Pancreas (tissue), 10 donors: ENCODE measurements around the gene PLD1. TPM values are rescaled to one million over a fixed set of nuclear protein-coding genes. Genes with fewer than 3 reads are reported as not detected.

Experiments used
- ATAC-seq, 4 donors: fragments of 200-7000 bp; cut with Tn5 transposase; one replicate each; pipeline versions ENCODE4 v1.8.0 to v1.9.1; 2020; ENCODE audit warnings: mild to moderate bottlenecking in 4 of 4, moderate library complexity in 4 of 4
- DNase-seq, 6 donors: peaks; one replicate each; pipeline ENCODE4 v3.0.0-alpha.2; 2020
- FAIRE-seq: peaks from 2 replicates; lab custom pipeline; 2012; peaks lifted over from hg19 to GRCh38; lab: Jason Lieb, UNC
- H3K27ac ChIP-seq, 4 donors: fragments of 200-600 bp; sonication (generic); 1 replicate in 3 of 4; 2 replicates in 1 of 4; pipeline versions ENCODE4 v1.5.0 to v1.8.0; 2020
- H3K27me3 ChIP-seq, 4 donors: fragments of 200-600 bp; one replicate each; pipeline ENCODE4 v1.8.0; 2021
- H3K36me3 ChIP-seq, 3 donors: fragments of 200-600 bp; sonication (generic) in 1 of 3; one replicate each; pipeline versions ENCODE4 v1.5.0 to v1.8.0; 2020 to 2021
- H3K4me1 ChIP-seq, 3 donors: fragments of 200-600 bp; one replicate each; pipeline ENCODE4 v1.8.0; 2021
- H3K4me3 ChIP-seq, 4 donors: fragments of 200-600 bp; sonication (generic) in 2 of 4; one replicate each; pipeline versions ENCODE4 v1.5.0 to v1.8.0; 2020 to 2021
- H3K9me3 ChIP-seq, 4 donors: fragments of 200-600 bp; one replicate each; pipeline ENCODE4 v1.8.0; 2021
- WGBS, 2 donors: extraction: QIAGEN DNeasy Blood & Tissue Kit; methylation state at CpG; one replicate each; pipeline ENCODE4 v1.1.7; 2013; 5-methylcytosine and 5-hydroxymethylcytosine counted together
- intact Hi-C, 3 donors: fragments of 100-400 bp; cut with DNase I; formaldehyde crosslinking; loops; one replicate each; pipeline versions ENCODE4 v1.11.1 to v1.14.2; 2022
- polyA plus RNA-seq, 2 donors: library from polyadenylated mRNA; stranded (reverse); fragments of 200-250 nt; gene quantifications; one replicate each; pipeline ENCODE4 v1.2.3, GENCODE V29; 2013
- total RNA-seq, 6 donors: library from RNA; stranded (reverse); fragmentation: NEBNext Ultra II Directional in 4 of 6; extraction: Animal tissue kit (Norgen Biotek cat#: 25700) in 4 of 6; gene quantifications; one replicate each; pipeline versions ENCODE4 v1.2.1 to v1.2.4, GENCODE V29; 2021 to 2023
- TF ChIP-seq, protein P1 (sequence below), 4 donors: fragments of 200-600 bp; sonication (generic) in 3 of 4; IDR thresholded peaks; one replicate each; pipeline versions ENCODE4 v1.5.0 to v1.8.0; 2021; ENCODE audit warnings: antibody characterized with exemption in 4 of 4
- donor health status: healthy with polysubstance abuse.
- donor health status: DM: no; HTN: no; CAD: no; lungs with moderate emphysema.
- donor health status: DM: no; HTN: no; CAD: no.
- donor health status: control.
- donor health status: control.
- donor health status: Bipolar disorder and iron deficiency.
- donor health status: DM: yes; HTN: yes; CAD: no.
- donor health status: DM: no; HTN: no; CAD: no.
- donor health status: DM: no; HTN: no; CAD: no.
- donor health status: DM: yes; HTN: yes; CAD: no.

Gene PLD1
- total and polyA plus RNA-seq, 8 donors = 14.7 to 62.1 (median 33.7) TPM

DNA sequence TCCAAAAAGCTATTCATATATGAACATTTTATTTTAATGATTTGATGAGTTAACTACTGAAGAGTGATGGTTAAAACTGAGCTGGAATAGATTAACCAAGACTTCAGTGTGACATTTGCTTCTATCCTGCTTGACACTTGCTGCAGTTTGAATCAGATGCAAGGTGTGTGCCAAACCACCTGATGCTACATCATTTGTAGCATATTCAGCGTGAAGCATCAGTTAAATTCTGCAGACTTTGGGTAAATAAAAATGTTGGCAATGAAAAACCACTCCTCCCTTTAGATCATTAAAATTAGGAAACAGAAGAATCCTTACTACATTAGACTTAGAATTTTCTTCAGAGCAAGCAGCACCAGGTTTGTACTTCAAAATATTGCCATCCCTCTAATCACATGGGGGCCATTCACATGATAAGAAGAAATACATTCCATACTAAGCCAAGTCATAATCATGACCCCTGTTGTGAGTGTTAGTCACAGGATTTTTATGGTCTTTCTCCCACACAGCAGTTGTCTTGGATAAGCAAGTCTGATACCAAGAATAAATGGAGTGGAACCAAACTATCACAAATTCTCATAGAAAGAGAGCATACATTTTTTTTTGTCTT, 189.4 kb downstream of the PLD1 start:
- TF ChIP-seq, protein P1, sequence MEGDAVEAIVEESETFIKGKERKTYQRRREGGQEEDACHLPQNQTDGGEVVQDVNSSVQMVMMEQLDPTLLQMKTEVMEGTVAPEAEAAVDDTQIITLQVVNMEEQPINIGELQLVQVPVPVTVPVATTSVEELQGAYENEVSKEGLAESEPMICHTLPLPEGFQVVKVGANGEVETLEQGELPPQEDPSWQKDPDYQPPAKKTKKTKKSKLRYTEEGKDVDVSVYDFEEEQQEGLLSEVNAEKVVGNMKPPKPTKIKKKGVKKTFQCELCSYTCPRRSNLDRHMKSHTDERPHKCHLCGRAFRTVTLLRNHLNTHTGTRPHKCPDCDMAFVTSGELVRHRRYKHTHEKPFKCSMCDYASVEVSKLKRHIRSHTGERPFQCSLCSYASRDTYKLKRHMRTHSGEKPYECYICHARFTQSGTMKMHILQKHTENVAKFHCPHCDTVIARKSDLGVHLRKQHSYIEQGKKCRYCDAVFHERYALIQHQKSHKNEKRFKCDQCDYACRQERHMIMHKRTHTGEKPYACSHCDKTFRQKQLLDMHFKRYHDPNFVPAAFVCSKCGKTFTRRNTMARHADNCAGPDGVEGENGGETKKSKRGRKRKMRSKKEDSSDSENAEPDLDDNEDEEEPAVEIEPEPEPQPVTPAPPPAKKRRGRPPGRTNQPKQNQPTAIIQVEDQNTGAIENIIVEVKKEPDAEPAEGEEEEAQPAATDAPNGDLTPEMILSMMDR (IDR thresholded peaks at IDR 0.05) = no peak
- ATAC-seq = no peak
- H3K27me3 ChIP-seq = no peaks in the 10 kb centered on the region
- intact Hi-C loops = no loop called here
- no peaks in the 10 kb centered on the region for H3K9me3 ChIP-seq
- peaks cover 0 to 3% (median 0%) of the 10 kb centered on the region in 3 donors for H3K36me3 ChIP-seq
- FAIRE-seq = no peak
- no peak for DNase-seq
- H3K4me3 ChIP-seq = no peak overlapping the region
- H3K27ac ChIP-seq = no peak overlapping the region
- WGBS, 2 donors = 83 to 97% methylated on average over 1 of the region's 1 CpG
- H3K4me1 ChIP-seq = peaks cover 0 to 12% (median 0%) of the 10 kb centered on the region in 3 donors

DNA sequence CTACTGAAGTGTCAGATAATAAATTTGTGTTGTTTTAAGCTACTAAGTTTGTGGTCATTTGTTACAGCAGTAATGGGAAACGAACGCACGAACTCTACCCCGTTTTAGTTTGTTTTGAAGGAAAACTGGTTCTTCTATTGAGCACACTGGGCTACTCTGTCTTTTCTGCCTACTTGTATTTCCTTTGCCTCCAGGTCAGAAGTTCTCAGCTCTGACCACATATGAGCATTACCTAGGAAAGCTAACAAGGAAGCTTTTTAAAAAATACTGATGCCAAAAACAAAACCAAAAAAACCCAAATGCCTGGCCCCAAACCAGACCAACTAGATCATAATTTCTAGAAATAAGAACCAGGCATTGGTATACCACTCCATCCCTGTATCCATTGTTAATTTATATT, 193.5 kb downstream of the PLD1 start:
- peaks cover 0 to 3% (median 0%) of the 10 kb centered on the region in 3 donors for H3K36me3 ChIP-seq
- peaks cover 0 to 15% (median 3%) of the 10 kb centered on the region in 3 donors for H3K4me1 ChIP-seq
- FAIRE-seq = no peak
- H3K27ac ChIP-seq = peak overlapping the region in 2 of 4 donors; percentile 8 to 59
- peak in 3 of 4 donors; percentile 45 to 70 (median 50) for ATAC-seq
- no peak overlapping the region for H3K4me3 ChIP-seq
- no peak for DNase-seq
- no peaks in the 10 kb centered on the region for H3K9me3 ChIP-seq
- WGBS, 2 donors = 80 to 84% methylated on average over 4 of the region's 4 CpGs
- intact Hi-C loops = no loop called here
- TF ChIP-seq, protein P1 (IDR thresholded peaks at IDR 0.05) = no peak
- no peaks in the 10 kb centered on the region for H3K27me3 ChIP-seq

DNA sequence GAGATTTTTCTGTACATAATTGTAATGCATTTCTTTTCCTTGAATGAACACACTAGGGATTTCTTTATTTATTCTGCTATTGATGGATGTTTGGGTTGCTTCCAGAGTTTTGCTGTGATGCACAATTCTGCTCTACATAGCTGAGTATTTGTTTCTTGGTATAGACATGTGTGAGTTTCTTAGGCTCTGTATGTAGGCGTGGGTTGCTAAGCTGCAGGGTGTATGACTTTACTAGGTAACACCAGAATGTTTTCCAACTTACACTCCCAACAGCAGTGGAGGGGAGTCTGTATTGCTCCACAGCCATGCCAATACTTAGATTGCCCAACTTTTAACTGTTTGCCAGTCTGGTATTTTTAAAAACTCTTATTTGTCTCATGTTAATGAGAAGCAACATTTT, 194.6 kb downstream of the PLD1 start:
- 86 to 90% methylated on average over 1 of the region's 1 CpG for WGBS, 2 donors
- Histone ChIP-seq H3K9me3 (no peaks in the 10 kb centered on the region), H3K27ac (no peak overlapping the region), H3K4me3 (no peak overlapping the region), H3K27me3 (no peaks in the 10 kb centered on the region), H3K36me3 (peaks cover 0 to 10% (median 0%) of the 10 kb centered on the region in 3 donors), H3K4me1 (peaks cover 0 to 15% (median 3%) of the 10 kb centered on the region in 3 donors)
- DNase-seq (no peak), FAIRE-seq (no peak), ATAC-seq (peak in 2 of 4 donors; percentile 22 to 54)
- TF ChIP-seq, protein P1 (IDR thresholded peaks at IDR 0.05) = no peak
- intact Hi-C loops = no loop called here

DNA sequence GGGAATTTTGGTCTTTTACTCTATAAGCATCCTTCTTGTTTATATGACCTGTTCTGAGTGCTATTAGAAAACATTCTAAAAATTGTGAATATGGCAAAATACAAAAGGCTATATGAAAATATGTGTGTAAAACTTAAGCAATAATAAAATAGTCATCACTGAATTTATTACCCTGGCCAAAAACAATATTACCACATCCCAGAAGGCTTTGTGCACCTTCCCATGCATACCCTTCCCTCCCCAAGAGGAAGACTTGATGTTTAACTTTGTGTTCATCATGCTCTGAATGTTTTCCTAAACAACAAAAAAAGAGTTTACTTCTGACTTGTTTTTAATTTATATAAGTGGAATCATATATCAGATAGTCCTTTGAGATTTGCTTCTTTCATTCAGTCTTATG, 195.0 kb downstream of the PLD1 start:
- H3K36me3 ChIP-seq = peaks cover 0 to 10% (median 0%) of the 10 kb centered on the region in 3 donors
- DNase-seq = no peak
- H3K4me3 ChIP-seq = no peak overlapping the region
- TF ChIP-seq, protein P1 (IDR thresholded peaks at IDR 0.05) = no peak
- no peak for FAIRE-seq
- no peak overlapping the region for H3K27ac ChIP-seq
- ATAC-seq = no peak
- intact Hi-C loops = no loop called here
- no peaks in the 10 kb centered on the region for H3K27me3 ChIP-seq
- no peaks in the 10 kb centered on the region for H3K9me3 ChIP-seq
- H3K4me1 ChIP-seq = peaks cover 0 to 15% (median 3%) of the 10 kb centered on the region in 3 donors

DNA sequence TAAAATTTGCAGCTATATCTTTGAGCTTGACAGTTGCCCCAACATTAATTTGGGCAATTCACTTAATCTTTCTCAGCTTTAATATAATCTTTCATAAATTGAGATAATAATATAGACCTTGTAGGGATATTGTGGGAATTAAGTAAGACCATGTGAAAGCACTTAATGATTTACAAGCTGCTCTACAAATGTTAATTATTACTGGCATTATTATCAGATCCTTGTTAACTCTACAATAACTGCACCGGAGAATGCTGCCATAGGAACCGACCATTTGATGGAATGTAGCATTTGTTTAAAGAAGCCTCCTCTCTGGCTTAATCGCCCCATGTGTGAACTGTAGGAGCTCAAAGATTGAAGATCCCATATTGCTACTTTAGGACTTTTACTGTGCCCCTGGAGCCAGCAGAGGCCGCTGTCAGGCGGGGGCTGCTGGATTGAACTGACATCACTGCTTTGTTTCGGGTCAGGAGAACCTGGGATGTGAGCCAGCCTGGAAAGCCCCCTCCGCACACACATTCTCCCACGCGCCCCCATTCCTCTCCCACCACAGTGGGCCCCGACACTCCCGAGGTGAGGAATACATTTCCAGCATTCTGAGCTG, 195.9 kb downstream of the PLD1 start:
- Histone ChIP-seq H3K36me3 (peaks cover 0 to 10% (median 0%) of the 10 kb centered on the region in 3 donors), H3K4me3 (no peak overlapping the region), H3K4me1 (peaks cover 0 to 15% (median 3%) of the 10 kb centered on the region in 3 donors), H3K27me3 (no peaks in the 10 kb centered on the region), H3K27ac (no peak overlapping the region), H3K9me3 (no peaks in the 10 kb centered on the region)
- intact Hi-C loops = no loop called here
- FAIRE-seq (no peak), DNase-seq (peak in 2 of 6 donors; percentile 10 to 12), ATAC-seq (peak; percentile 24 to 60 (median 32))
- TF ChIP-seq, protein P1 (IDR thresholded peaks at IDR 0.05) = no peak
- WGBS, 2 donors = 39 to 50% methylated on average over 11 of the region's 11 CpGs
